Type B pancreatic cell (in vitro differentiated cells): ENCODE data around the gene RNASE8. TPM values are rescaled to one million over a fixed set of nuclear protein-coding genes. Genes with fewer than 3 reads are reported as not detected.

Source experiments
- DNase-seq: peaks from one replicate; pipeline ENCODE4 v3.0.0; 2021; ENCODE audit warnings: mixed read lengths; ENCODE audit not compliant: unreplicated experiment; ENCODE audit errors: extremely low spot score
- H3K27ac Mint-ChIP-seq: 2 replicates; pipeline ENCODE4 v1.8.0; 2021; ENCODE audit warnings: mild to moderate bottlenecking, mixed read lengths
- H3K27me3 Mint-ChIP-seq: 2 replicates; pipeline ENCODE4 v1.8.0; 2021; ENCODE audit warnings: mixed read lengths
- H3K36me3 Mint-ChIP-seq: 2 replicates; pipeline ENCODE4 v1.8.0; 2021; ENCODE audit warnings: mixed read lengths
- H3K4me1 Mint-ChIP-seq: one replicate; pipeline ENCODE4 v1.8.0; 2021; ENCODE audit warnings: mixed read lengths; ENCODE audit not compliant: unreplicated experiment
- H3K4me3 Mint-ChIP-seq: 2 replicates; pipeline ENCODE4 v1.8.0; 2021; ENCODE audit warnings: mild to moderate bottlenecking, mixed read lengths
- H3K9me3 Mint-ChIP-seq: 2 replicates; pipeline ENCODE4 v1.8.0; 2021; ENCODE audit warnings: mixed read lengths
- CTCF ChIP-seq: fragments of 200-600 bp; sonication (generic); conservative IDR thresholded peaks from 2 replicates; pipeline ENCODE4 v1.5.0; 2021; ENCODE audit warnings: antibody characterized with exemption, mild to moderate bottlenecking
- total RNA-seq: library from RNA; stranded (reverse); gene quantifications from 2 replicates; pipeline ENCODE4 v1.2.1, GENCODE V29; 2021; ENCODE audit warnings: low replicate concordance

The RNASE8 gene
- total RNA-seq, 1 donor from 2014 or later: not detected

- Mint-ChIP-seq H3K4me1 (peaks cover 16% of the 10 kb centered on the region), H3K4me3 (peak overlapping the region; percentile 67), H3K9me3 (no peaks in the 10 kb centered on the region), H3K36me3 (peaks cover 8% of the 10 kb centered on the region), H3K27me3 (peaks cover 8% of the 10 kb centered on the region), H3K27ac (peak overlapping the region; percentile 91)
- no peak for TF ChIP-seq CTCF
- no peak for DNase-seq
Measured at GRCh38 chr14:21020977-21021545, 36.6 kb upstream of the RNASE8 start.

GRCh38 chr14:21022686-21023085 lies 34.9 kb upstream of the RNASE8 start:
- H3K27me3 Mint-ChIP-seq: peaks cover 8% of the 10 kb centered on the region
- H3K4me1 Mint-ChIP-seq: peaks cover 26% of the 10 kb centered on the region
- peak overlapping the region; percentile 79 for H3K27ac Mint-ChIP-seq
- no peak for TF ChIP-seq CTCF
- H3K36me3 Mint-ChIP-seq: peaks cover 8% of the 10 kb centered on the region
- H3K4me3 Mint-ChIP-seq: peak overlapping the region; percentile 92
- H3K9me3 Mint-ChIP-seq: no peaks in the 10 kb centered on the region
- no peak for DNase-seq

GRCh38 chr14:21023174-21023573 lies 34.4 kb upstream of the RNASE8 start:
- Mint-ChIP-seq H3K4me3 (peak overlapping the region; percentile 92), H3K9me3 (no peaks in the 10 kb centered on the region), H3K27ac (peak overlapping the region; percentile 79), H3K4me1 (peaks cover 26% of the 10 kb centered on the region), H3K36me3 (peaks cover 8% of the 10 kb centered on the region), H3K27me3 (peaks cover 8% of the 10 kb centered on the region)
- no peak for DNase-seq
- TF ChIP-seq CTCF: no peak

- peak overlapping the region; percentile 92 for H3K4me3 Mint-ChIP-seq
- H3K36me3 Mint-ChIP-seq: peaks cover 8% of the 10 kb centered on the region
- no peak for DNase-seq
- peak overlapping the region; percentile 88 for H3K27ac Mint-ChIP-seq
- peaks cover 26% of the 10 kb centered on the region for H3K4me1 Mint-ChIP-seq
- H3K9me3 Mint-ChIP-seq: no peaks in the 10 kb centered on the region
- no peak for TF ChIP-seq CTCF
- peaks cover 8% of the 10 kb centered on the region for H3K27me3 Mint-ChIP-seq
Measured at GRCh38 chr14:21023817-21024584, 33.6 kb upstream of the RNASE8 start.

- Mint-ChIP-seq H3K27ac (peak within 1 kb of the TSS; percentile 88), H3K4me3 (peak within 1 kb of the TSS; percentile 92), H3K36me3 (peaks cover 8% of the 10 kb centered on the region)
Measured at GRCh38 chr14:21024585-21025370, 32.8 kb upstream of the RNASE8 start, which contains the start of gene NDRG2. TSS of gene NDRG2 (minus strand) at chr14:21025061. CDS start at chr14:21023315, 1,746 bp downstream.

More at GRCh38 chr14:21024585-21025370, 32.8 kb upstream of the RNASE8 start, which contains the start of gene NDRG2:
- Mint-ChIP-seq H3K27me3 (peaks cover 8% of the 10 kb centered on the region), H3K9me3 (no peaks in the 10 kb centered on the region), H3K4me1 (peaks cover 26% of the 10 kb centered on the region)
- TF ChIP-seq CTCF: no peak
- DNase-seq: peak; percentile 87
